Kidney epithelial cell (primary cell): Measurements from ENCODE around the gene ALDOC. TPM values are rescaled to one million over a fixed set of nuclear protein-coding genes. Genes with fewer than 3 reads are reported as not detected.

ENCODE experiments used
- DNase-seq: peaks from one replicate; pipeline ENCODE4 v3.0.0-alpha.2; 2010; ENCODE audit warnings: low read depth
- H3K27me3 ChIP-seq: 2 replicates; pipeline ENCODE4 v1.6.0; 2011; ENCODE audit warnings: low read length; ENCODE audit not compliant: control insufficient read depth, insufficient read depth
- H3K36me3 ChIP-seq: 2 replicates; pipeline ENCODE4 v1.5.1; 2011; ENCODE audit warnings: low read length; ENCODE audit not compliant: control insufficient read depth, insufficient read depth
- H3K4me3 ChIP-seq: 2 replicates; pipeline ENCODE4 v1.5.1; 2011; ENCODE audit warnings: low read depth, mild to moderate bottlenecking, control low read depth, low read length
- CTCF ChIP-seq: IDR thresholded peaks from 2 replicates; pipeline ENCODE4 v1.5.1; 2011; ENCODE audit warnings: mild to moderate bottlenecking, moderate library complexity, low read length, control low read depth, inconsistent platforms; ENCODE audit not compliant: insufficient read depth, poor library complexity, severe bottlenecking
- total RNA-seq: library from RNA; depleted of rRNA; stranded (reverse); fragments of >200 nt; gene quantifications from 2 replicates; pipeline ENCODE4 v1.2.3, GENCODE V29; 2015

ALDOC gene
- total RNA-seq, 1 donor from 2014 or later, result 20.8 TPM

- Histone ChIP-seq H3K36me3 (no peaks in the 10 kb centered on the region), H3K27me3 (peaks cover 13% of the 10 kb centered on the region), H3K4me3 (no peak overlapping the region)
- no peak for DNase-seq
- TF ChIP-seq CTCF, result no peak
Measured at GRCh38 chr17:28530250-28530649, 46.4 kb downstream of the ALDOC start.

- H3K27me3 ChIP-seq, result peaks cover 8% of the 10 kb centered on the region
- no peak overlapping the region for H3K4me3 ChIP-seq
- DNase-seq, result no peak
- no peak for TF ChIP-seq CTCF
- H3K36me3 ChIP-seq, result no peaks in the 10 kb centered on the region
Measured at GRCh38 chr17:28529013-28529400, 47.7 kb downstream of the ALDOC start.

- TF ChIP-seq CTCF, result no peak
Measured at GRCh38 chr17:28528327-28529012, 48.2 kb downstream of the ALDOC start.

GRCh38 chr17:28527859-28528258 lies 48.8 kb downstream of the ALDOC start:
- no peak for TF ChIP-seq CTCF
- no peak for DNase-seq
- Histone ChIP-seq H3K36me3 (no peaks in the 10 kb centered on the region), H3K4me3 (no peak overlapping the region), H3K27me3 (peaks cover 8% of the 10 kb centered on the region)

More at GRCh38 chr17:28528327-28529012, 48.2 kb downstream of the ALDOC start:
- Histone ChIP-seq H3K36me3 (no peaks in the 10 kb centered on the region), H3K27me3 (peaks cover 8% of the 10 kb centered on the region), H3K4me3 (no peak overlapping the region)
- DNase-seq, result no peak

GRCh38 chr17:28527181-28527681 lies 49.5 kb downstream of the ALDOC start:
- DNase-seq, result no peak
- H3K4me3 ChIP-seq, result no peak overlapping the region
- no peaks in the 10 kb centered on the region for H3K36me3 ChIP-seq
- peaks cover 8% of the 10 kb centered on the region for H3K27me3 ChIP-seq
- no peak for TF ChIP-seq CTCF

GRCh38 chr17:28526381-28526780 lies 50.3 kb downstream of the ALDOC start:
- no peak overlapping the region for H3K4me3 ChIP-seq
- H3K27me3 ChIP-seq, result peaks cover 6% of the 10 kb centered on the region
- no peaks in the 10 kb centered on the region for H3K36me3 ChIP-seq
- no peak for TF ChIP-seq CTCF
- DNase-seq, result no peak
